GM12878 (cell line): ENCODE results near the gene FIBIN. TPM values are rescaled to one million over a fixed set of nuclear protein-coding genes. Genes with fewer than 3 reads are reported as not detected.
"Not testable (repeated sequence)": the region's sequence is repeated elsewhere in the genome, so short reads cannot be mapped to it uniquely, and the experiment has no call there.

Experiments used
- ATAC-seq: fragments of 200-7000 bp; cut with Tn5 transposase; 3 replicates; pipeline ENCODE4 v1.9.1; 2020; ENCODE audit warnings: mild to moderate bottlenecking, moderate library complexity
- BruUV-seq: library from RNA; stranded (reverse); fragments of 400-500 nt; replicated peaks from 2 replicates; lab custom pipeline; 2021; lab: Mats Ljungman, UMichigan
- CTCF ChIA-PET: fragments of 300-600 bp; sonication (Branson Sonifier 250); formaldehyde crosslinking; extraction: SDS; loops from one replicate; lab custom pipeline; 2021; ENCODE audit warnings: inconsistent platforms; lab: Yijun Ruan, JAX
- POLR2A ChIA-PET: fragments of 350-600 bp; formaldehyde crosslinking; extraction: SDS; loops from one replicate; lab custom pipeline; 2021; ENCODE audit warnings: inconsistent platforms; lab: Charles Lee
- RAD21 ChIA-PET: fragments of 300-600 bp; sonication (Branson Sonifier 250); formaldehyde crosslinking; loops from one replicate; lab custom pipeline; 2023; ENCODE audit warnings: antibody characterized with exemption; ENCODE audit not compliant: unreplicated experiment; lab: Charles Lee
- SMC1A ChIA-PET: fragments of 300-600 bp; sonication (Branson Sonifier 250); formaldehyde crosslinking; loops from one replicate; lab custom pipeline; 2023; ENCODE audit not compliant: unreplicated experiment, uncharacterized antibody; lab: Charles Lee
- DNase-seq: peaks from one replicate; pipeline ENCODE4 v3.0.0-alpha.2; 2011; ENCODE audit warnings: low read depth, low spot score
- FAIRE-seq: peaks from 3 replicates; lab custom pipeline; 2011; peaks lifted over from hg19 to GRCh38; lab: Jason Lieb, UNC
- H2AFZ ChIP-seq: 2 replicates; pipeline ENCODE4 v1.6.0; 2011; ENCODE audit warnings: low read depth, low read length, control low read depth; ENCODE audit not compliant: control insufficient read depth
- H3K27ac ChIP-seq: 2 replicates; pipeline ENCODE4 v1.5.1; 2011; ENCODE audit warnings: control low read depth; ENCODE audit not compliant: control insufficient read depth, insufficient read depth
- H3K27me3 ChIP-seq, 2 experiments: replicated peaks in 1 of 2; 2 replicates each; pipeline versions ENCODE4 v1.6.0 to v1.6.1; 2011; ENCODE audit warnings: low read length in 1 of 2; ENCODE audit not compliant: control insufficient read depth in 2 of 2, insufficient read depth in 2 of 2
- H3K36me3 ChIP-seq, 2 experiments: 2 replicates each; pipeline ENCODE4 v1.5.1; 2011; ENCODE audit warnings: low read length in 1 of 2; ENCODE audit not compliant: control insufficient read depth in 2 of 2, insufficient read depth in 2 of 2
- H3K4me1 ChIP-seq: 2 replicates; pipeline ENCODE4 v1.6.1; 2011; ENCODE audit warnings: mild to moderate bottlenecking, low read length, moderate library complexity, mixed read lengths; ENCODE audit not compliant: control insufficient read depth, insufficient read depth
- H3K4me2 ChIP-seq: 2 replicates; pipeline ENCODE4 v1.6.0; 2011; ENCODE audit warnings: control low read depth; ENCODE audit not compliant: control insufficient read depth, insufficient read depth
- H3K4me3 ChIP-seq: fragments of 200-600 bp; sonication (generic); 2 replicates; pipeline ENCODE4 v1.5.1; 2016
- H3K79me2 ChIP-seq: 2 replicates; pipeline ENCODE4 v1.6.0; 2011; ENCODE audit warnings: low read length; ENCODE audit not compliant: control insufficient read depth, insufficient read depth
- H3K9ac ChIP-seq: 2 replicates; pipeline ENCODE4 v1.8.0; 2011; ENCODE audit warnings: low read length, control low read depth, mixed read lengths; ENCODE audit not compliant: control insufficient read depth, insufficient read depth
- H3K9me3 ChIP-seq: replicated peaks from 3 replicates; pipeline ENCODE4 v1.5.1; 2011; ENCODE audit warnings: mild to moderate bottlenecking, low read length; ENCODE audit not compliant: control insufficient read depth, insufficient read depth
- H4K20me1 ChIP-seq: 2 replicates; pipeline ENCODE4 v1.6.0; 2011; ENCODE audit not compliant: control insufficient read depth, insufficient read depth
- BCL3 ChIP-seq: IDR thresholded peaks from 2 replicates; pipeline ENCODE4 v1.6.1; 2011; ENCODE audit warnings: borderline replicate concordance, low read depth, mild to moderate bottlenecking, moderate library complexity, low read length; ENCODE audit not compliant: insufficient read depth, poor library complexity, severe bottlenecking
- CREM ChIP-seq: IDR thresholded peaks from 2 replicates; pipeline ENCODE4 v1.6.1; 2014; ENCODE audit warnings: antibody characterized with exemption, low read depth
- DPF2 ChIP-seq: fragments of 450-650 bp; IDR thresholded peaks from 2 replicates; pipeline ENCODE4 v1.6.1; 2017; ENCODE audit warnings: mild to moderate bottlenecking
- HSF1 ChIP-seq: fragments of 150-350 bp; IDR thresholded peaks from 2 replicates; pipeline ENCODE4 v1.6.1; 2014; ENCODE audit warnings: mild to moderate bottlenecking, low read depth, low read length
- MYC ChIP-seq: IDR thresholded peaks from 2 replicates; pipeline ENCODE4 v1.6.1; 2011; ENCODE audit warnings: mild to moderate bottlenecking, low read length, moderate library complexity, inconsistent platforms; ENCODE audit not compliant: insufficient read depth, insufficient replicate concordance, insufficient read length, severe bottlenecking
- NFIC ChIP-seq: IDR thresholded peaks from 2 replicates; pipeline ENCODE4 v1.6.1; 2012; ENCODE audit warnings: low read depth, mild to moderate bottlenecking, inconsistent platforms, low read length, moderate library complexity
- PRDM15 ChIP-seq: fragments of 450-650 bp; formaldehyde crosslinking; IDR thresholded peaks from 2 replicates; pipeline ENCODE4 v1.4.0; 2020; ENCODE audit warnings: mild to moderate bottlenecking, moderate library complexity
- RCOR1 ChIP-seq: conservative IDR thresholded peaks from 2 replicates; pipeline ENCODE4 v1.6.1; 2012; ENCODE audit warnings: low read depth, low read length, improper control_type of control experiment
- ZBED1 ChIP-seq: IDR thresholded peaks from 2 replicates; pipeline ENCODE4 v1.6.1; 2016; ENCODE audit warnings: borderline replicate concordance
- WGBS: methylation state at CpG from one replicate; pipeline ENCODE4 v1.1.6; 2016; ENCODE audit warnings: low lambda C conversion rate; ENCODE audit not compliant: insufficient replicate concordance, insufficient coverage; ENCODE audit errors: missing lambda C conversion rate; 5-methylcytosine and 5-hydroxymethylcytosine counted together
- in situ Hi-C: fragments of 300-500 bp; cut with MboI; formaldehyde crosslinking; loops from 9 replicates; pipeline ENCODE4 v1.14.3; 2018; ENCODE audit warnings: mixed read lengths
- intact Hi-C: fragments of 100-400 bp; cut with micrococcal nuclease; formaldehyde crosslinking; loops from one replicate; pipeline ENCODE4 v1.14.2; 2022; ENCODE audit not compliant: unreplicated experiment
- polyA plus RNA-seq, 11 experiments: library from polyadenylated mRNA; depleted of rRNA in 4 of 11; unstranded in 6 of 11; stranded (reverse) in 5 of 11; fragments of >200 nt; fragmentation: Nextera tagmentation in 4 of 11; fragmentation: Illumina TruSeq in 1 of 11; extraction: Ambion mirVana in 4 of 11; extraction: Trizol in 1 of 11; gene quantifications; 1 replicate in 1 of 11; 2 replicates in 10 of 11; pipeline versions ENCODE4 v1.2.1 to v1.2.3, GENCODE V29; 2011 to 2016; ENCODE audit warnings: inconsistent platforms in 2 of 11, missing spikeins in 2 of 11, low read depth in 1 of 11
- total RNA-seq, 4 experiments: library from RNA; depleted of rRNA in 3 of 4; stranded (reverse); fragments of >200 nt in 3 of 4; fragmentation: Illumina TruSeq in 1 of 4; extraction: Trizol in 1 of 4; gene quantifications; 2 replicates each; pipeline versions ENCODE4 v1.2.1 to v1.2.3, GENCODE V29; 2013 to 2021

FIBIN gene
- total and polyA plus RNA-seq, 10 of the 15 experiments (the other 5 are each of a cell fraction or from before 2014, with no cell fraction given) = not detected

- POLR2A ChIA-PET, CTCF ChIA-PET, H2AFZ ChIP-seq, H3K27ac ChIP-seq, FAIRE-seq, H3K9ac ChIP-seq, intact Hi-C loops, in situ Hi-C loops, H3K36me3 ChIP-seq, H3K9me3 ChIP-seq, H3K4me3 ChIP-seq, ATAC-seq, H3K4me1 ChIP-seq, H4K20me1 ChIP-seq, SMC1A ChIA-PET, H3K4me2 ChIP-seq, DNase-seq, H3K27me3 ChIP-seq, H3K79me2 ChIP-seq, BruUV-seq, RAD21 ChIA-PET: not testable (repeated sequence)
- WGBS = 68% methylated on average over 29 of the region's 32 CpGs
Observed at GRCh38 chr11:26964847-26965485, 28.9 kb upstream of the FIBIN start.

GRCh38 chr11:26971961-26972360 is 22.0 kb upstream of the FIBIN start:
- Histone ChIP-seq H3K79me2 (no peaks in the 10 kb centered on the region), H3K4me1 (no peaks in the 10 kb centered on the region), H2AFZ (no peak overlapping the region), H3K4me2 (no peak overlapping the region), H3K36me3 (no peaks in the 10 kb centered on the region), H3K9ac (no peak overlapping the region), H3K9me3 (no peaks in the 10 kb centered on the region), H3K4me3 (no peak overlapping the region), H3K27ac (no peak overlapping the region), H4K20me1 (no peaks in the 10 kb centered on the region), H3K27me3 (no peaks in the 10 kb centered on the region)
- ChIA-PET SMC1A (interaction anchor here (0.6 kb wide), 1 partner anchor 1858 kb away, joined by 4 read pairs; no protein-coding TSS in a partner anchor), RAD21 (no interaction called here), POLR2A (no interaction called here), CTCF (no interaction called here)
- TF ChIP-seq RCOR1 (no peak), DPF2 (no peak), HSF1 (no peak), NFIC (no peak), BCL3 (no peak), CREM (no peak), MYC (no peak), ZBED1 (no peak), PRDM15 (CRISPR knock-in tag) (no peak)
- DNase-seq (no peak), FAIRE-seq (no peak), ATAC-seq (no peak)
- 18% methylated on average over 2 of the region's 2 CpGs for WGBS
- BruUV-seq = no TSS peak
- in situ Hi-C loops (no loop called here), intact Hi-C loops (no loop called here)
